Kidney epithelial cell (primary cell): ENCODE measurements around the gene MAP1S. TPM values are rescaled to one million over a fixed set of nuclear protein-coding genes. Genes with fewer than 3 reads are reported as not detected.

Experiments used
- DNase-seq: peaks from one replicate; pipeline ENCODE4 v3.0.0-alpha.2; 2010; ENCODE audit warnings: low read depth
- H3K27me3 ChIP-seq: 2 replicates; pipeline ENCODE4 v1.6.0; 2011; ENCODE audit warnings: low read length; ENCODE audit not compliant: control insufficient read depth, insufficient read depth
- H3K36me3 ChIP-seq: 2 replicates; pipeline ENCODE4 v1.5.1; 2011; ENCODE audit warnings: low read length; ENCODE audit not compliant: control insufficient read depth, insufficient read depth
- H3K4me3 ChIP-seq: 2 replicates; pipeline ENCODE4 v1.5.1; 2011; ENCODE audit warnings: low read depth, mild to moderate bottlenecking, control low read depth, low read length
- total RNA-seq: library from RNA; depleted of rRNA; stranded (reverse); fragments of >200 nt; gene quantifications from 2 replicates; pipeline ENCODE4 v1.2.3, GENCODE V29; 2015
- TF ChIP-seq, protein P1 (sequence below): IDR thresholded peaks from 2 replicates; pipeline ENCODE4 v1.5.1; 2011; ENCODE audit warnings: mild to moderate bottlenecking, moderate library complexity, low read length, control low read depth, inconsistent platforms; ENCODE audit not compliant: insufficient read depth, poor library complexity, severe bottlenecking

The MAP1S gene
- total RNA-seq, 1 donor from 2014 or later, result 43.1 TPM

- H3K36me3 ChIP-seq, result no peaks in the 10 kb centered on the region
- no peak for DNase-seq
- no peak overlapping the region for H3K4me3 ChIP-seq
- H3K27me3 ChIP-seq, result peaks cover 9% of the 10 kb centered on the region
- TF ChIP-seq, protein P1, sequence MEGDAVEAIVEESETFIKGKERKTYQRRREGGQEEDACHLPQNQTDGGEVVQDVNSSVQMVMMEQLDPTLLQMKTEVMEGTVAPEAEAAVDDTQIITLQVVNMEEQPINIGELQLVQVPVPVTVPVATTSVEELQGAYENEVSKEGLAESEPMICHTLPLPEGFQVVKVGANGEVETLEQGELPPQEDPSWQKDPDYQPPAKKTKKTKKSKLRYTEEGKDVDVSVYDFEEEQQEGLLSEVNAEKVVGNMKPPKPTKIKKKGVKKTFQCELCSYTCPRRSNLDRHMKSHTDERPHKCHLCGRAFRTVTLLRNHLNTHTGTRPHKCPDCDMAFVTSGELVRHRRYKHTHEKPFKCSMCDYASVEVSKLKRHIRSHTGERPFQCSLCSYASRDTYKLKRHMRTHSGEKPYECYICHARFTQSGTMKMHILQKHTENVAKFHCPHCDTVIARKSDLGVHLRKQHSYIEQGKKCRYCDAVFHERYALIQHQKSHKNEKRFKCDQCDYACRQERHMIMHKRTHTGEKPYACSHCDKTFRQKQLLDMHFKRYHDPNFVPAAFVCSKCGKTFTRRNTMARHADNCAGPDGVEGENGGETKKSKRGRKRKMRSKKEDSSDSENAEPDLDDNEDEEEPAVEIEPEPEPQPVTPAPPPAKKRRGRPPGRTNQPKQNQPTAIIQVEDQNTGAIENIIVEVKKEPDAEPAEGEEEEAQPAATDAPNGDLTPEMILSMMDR, result no peak
These were observed 36.8 kb downstream of the MAP1S start for GRCh38 chr19:17755977-17756670.

- TF ChIP-seq, protein P1, result no peak
- no peaks in the 10 kb centered on the region for H3K36me3 ChIP-seq
- H3K27me3 ChIP-seq, result peaks cover 9% of the 10 kb centered on the region
- H3K4me3 ChIP-seq, result no peak overlapping the region
- no peak for DNase-seq
These were observed 37.8 kb downstream of the MAP1S start for GRCh38 chr19:17757125-17757524.

- no peaks in the 10 kb centered on the region for H3K36me3 ChIP-seq
- DNase-seq, result no peak
- TF ChIP-seq, protein P1, result no peak
These were observed 39.2 kb downstream of the MAP1S start for GRCh38 chr19:17758515-17758914.

GRCh38 chr19:17761148-17761547 is 41.9 kb downstream of the MAP1S start:
- Histone ChIP-seq H3K4me3 (no peak overlapping the region), H3K27me3 (peaks cover 3% of the 10 kb centered on the region), H3K36me3 (no peaks in the 10 kb centered on the region)
- DNase-seq, result no peak
- TF ChIP-seq, protein P1, result no peak

More at GRCh38 chr19:17758515-17758914, 39.2 kb downstream of the MAP1S start:
- Histone ChIP-seq H3K4me3 (no peak overlapping the region), H3K27me3 (peaks cover 9% of the 10 kb centered on the region)

DNA sequence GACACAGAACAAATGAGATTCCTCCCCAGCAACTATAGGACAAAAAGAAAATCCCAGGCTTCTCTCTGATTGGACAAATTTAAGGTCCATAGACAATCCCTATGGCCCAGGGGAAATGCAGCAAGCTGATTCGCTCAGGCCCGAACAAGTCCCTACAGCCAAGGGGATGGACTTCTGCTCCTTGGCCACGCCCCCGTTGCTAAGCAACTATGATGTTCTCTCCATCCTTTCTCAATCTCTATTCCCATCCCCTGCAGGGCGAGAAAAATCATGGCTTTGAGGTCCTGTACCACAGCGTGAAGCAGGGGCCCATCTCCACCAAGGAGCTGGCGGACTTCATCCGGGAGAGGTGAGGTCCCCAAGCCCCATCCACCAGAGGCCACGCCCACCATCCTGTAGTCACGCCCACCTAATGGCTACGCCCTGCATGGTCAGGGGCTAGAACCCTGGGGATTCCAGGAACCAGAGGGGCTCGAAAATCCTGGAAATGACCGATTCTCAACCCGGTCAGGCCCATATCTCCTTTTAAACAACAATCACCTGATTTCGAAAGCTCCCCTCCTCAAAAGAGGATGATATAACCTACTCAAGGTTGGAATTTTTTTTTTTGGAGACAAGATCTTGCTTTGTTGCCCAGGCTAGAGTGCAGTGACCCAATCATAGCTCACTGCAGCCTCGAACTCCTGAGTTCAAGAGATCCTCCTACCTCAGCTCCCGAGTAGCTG is 43.4 kb downstream of the MAP1S start:
- no peak for DNase-seq
- Histone ChIP-seq H3K27me3 (peaks cover 3% of the 10 kb centered on the region), H3K36me3 (no peaks in the 10 kb centered on the region), H3K4me3 (no peak overlapping the region)
- TF ChIP-seq, protein P1, result no peak

DNA sequence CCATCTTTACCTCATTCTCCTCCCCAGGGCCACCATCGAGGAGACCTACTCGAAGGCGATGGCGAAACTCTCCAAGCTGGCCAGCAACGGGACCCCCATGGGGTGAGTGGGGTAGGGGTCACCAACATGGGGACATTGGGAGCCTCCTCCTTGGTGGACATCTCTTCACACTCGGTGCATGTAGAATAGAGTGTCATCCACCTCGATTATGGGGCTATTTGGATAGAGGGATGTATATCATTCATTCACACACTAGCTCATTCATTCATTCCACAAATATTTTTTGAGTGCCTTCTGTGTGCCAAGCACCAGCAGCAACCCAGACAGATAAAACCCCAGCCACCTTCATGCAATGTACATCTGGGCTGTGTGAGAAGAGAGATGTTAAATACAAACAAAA is 45.1 kb downstream of the MAP1S start:
- Histone ChIP-seq H3K36me3 (no peaks in the 10 kb centered on the region), H3K4me3 (no peak overlapping the region), H3K27me3 (no peaks in the 10 kb centered on the region)
- no peak for DNase-seq
- TF ChIP-seq, protein P1, result no peak
